Measurements from ENCODE around the gene MAD1L1. TPM values are rescaled to one million over a fixed set of nuclear protein-coding genes. Genes with fewer than 3 reads are reported as not detected.

Gene MAD1L1
- total and polyA plus RNA-seq, 2 of the 4 experiments (the other 2 are of a cell fraction): 29.0 to 40.9 TPM

- H4K5ac ChIP-seq (ENCODE audit: low read depth, low read length): no peak overlapping the region
- TF ChIP-seq, protein P1, sequence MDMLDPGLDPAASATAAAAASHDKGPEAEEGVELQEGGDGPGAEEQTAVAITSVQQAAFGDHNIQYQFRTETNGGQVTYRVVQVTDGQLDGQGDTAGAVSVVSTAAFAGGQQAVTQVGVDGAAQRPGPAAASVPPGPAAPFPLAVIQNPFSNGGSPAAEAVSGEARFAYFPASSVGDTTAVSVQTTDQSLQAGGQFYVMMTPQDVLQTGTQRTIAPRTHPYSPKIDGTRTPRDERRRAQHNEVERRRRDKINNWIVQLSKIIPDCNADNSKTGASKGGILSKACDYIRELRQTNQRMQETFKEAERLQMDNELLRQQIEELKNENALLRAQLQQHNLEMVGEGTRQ (IDR thresholded peaks at IDR 0.05; ENCODE audit: low read depth, low read length): no peak
- no peak for TF ChIP-seq CHD1 (IDR thresholded peaks at IDR 0.05; ENCODE audit: low read depth, low read length)
- no peak for TF ChIP-seq RFX5 (IDR thresholded peaks at IDR 0.05; ENCODE audit: low read depth, low read length)
- TF ChIP-seq, protein P2, sequence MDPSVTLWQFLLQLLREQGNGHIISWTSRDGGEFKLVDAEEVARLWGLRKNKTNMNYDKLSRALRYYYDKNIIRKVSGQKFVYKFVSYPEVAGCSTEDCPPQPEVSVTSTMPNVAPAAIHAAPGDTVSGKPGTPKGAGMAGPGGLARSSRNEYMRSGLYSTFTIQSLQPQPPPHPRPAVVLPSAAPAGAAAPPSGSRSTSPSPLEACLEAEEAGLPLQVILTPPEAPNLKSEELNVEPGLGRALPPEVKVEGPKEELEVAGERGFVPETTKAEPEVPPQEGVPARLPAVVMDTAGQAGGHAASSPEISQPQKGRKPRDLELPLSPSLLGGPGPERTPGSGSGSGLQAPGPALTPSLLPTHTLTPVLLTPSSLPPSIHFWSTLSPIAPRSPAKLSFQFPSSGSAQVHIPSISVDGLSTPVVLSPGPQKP (IDR thresholded peaks at IDR 0.05; ENCODE audit: borderline replicate concordance, low read depth, low read length): no peak
- TF ChIP-seq RCOR1 (IDR thresholded peaks at IDR 0.05; ENCODE audit: insufficient replicate concordance, low read length): no peak
- TF ChIP-seq BHLHE40 (IDR thresholded peaks at IDR 0.05; ENCODE audit: low read depth, low read length): no peak
- no peak for TF ChIP-seq MAZ (IDR thresholded peaks at IDR 0.05; ENCODE audit: borderline replicate concordance, low read depth, low read length)
- no peak for TF ChIP-seq POLR2A (IDR thresholded peaks at IDR 0.05; ENCODE audit: low read depth, low read length)
- TF ChIP-seq SMC3 (IDR thresholded peaks at IDR 0.05; ENCODE audit: low read depth, low read length): no peak
- TF ChIP-seq CEBPB (IDR thresholded peaks at IDR 0.05; ENCODE audit: low read depth, low read length): no peak
- no peak for TF ChIP-seq FOS (IDR thresholded peaks at IDR 0.05; ENCODE audit: low read depth, low read length)
- TF ChIP-seq MXI1 (IDR thresholded peaks at IDR 0.05; ENCODE audit: borderline replicate concordance, low read depth, low read length): no peak
- TF ChIP-seq NFE2L2 (IDR thresholded peaks at IDR 0.05; ENCODE audit: low read depth, low read length): no peak
- no peak for TF ChIP-seq CTCF (conservative IDR thresholded peaks at IDR 0.05; ENCODE audit: low read depth, low read length)
- TF ChIP-seq MAFK (IDR thresholded peaks at IDR 0.05; ENCODE audit: low read depth, low read length): no peak
- in situ Hi-C loops (cut with MboI; ENCODE audit: low sequenced_read_pairs): no loop called here
- no peak overlapping the region for H2BK5ac ChIP-seq (ENCODE audit: low read depth, low read length, poor library complexity, severe bottlenecking)
- no peak overlapping the region for H3K4me2 ChIP-seq (ENCODE audit: low read depth, low read length)
- H3K18ac ChIP-seq (ENCODE audit: low read depth, low read length): no peak overlapping the region
- no peaks in the 10 kb centered on the region for H3K9me1 ChIP-seq (ENCODE audit: insufficient read depth, low read length)
- no peaks in the 10 kb centered on the region for H4K20me1 ChIP-seq (ENCODE audit: insufficient read depth, low read length)
- ATAC-seq (ENCODE audit: low read depth): no peak
- H3K27ac ChIP-seq (ENCODE audit: insufficient read depth, low read length): no peak overlapping the region
- 0 out of 4 replicates have a peak, but pooled peaks cover 0 to 2% of the 10 kb centered on the region in 2 experiments for H3K79me1 ChIP-seq (ENCODE audit: low read depth in 1 of 2, low read length in 2 of 2)
- no peak overlapping the region for H2BK120ac ChIP-seq (ENCODE audit: low read depth, low read length)
- no peak overlapping the region for H4K91ac ChIP-seq (ENCODE audit: insufficient read depth, low read depth, low read length)
- H2BK15ac ChIP-seq (ENCODE audit: low read depth, low read length): no peak overlapping the region
- H3K23ac ChIP-seq (ENCODE audit: low read depth, low read length): no peak overlapping the region
- dilution Hi-C loops (cut with HindIII; ENCODE audit: low sequenced_read_pairs, unreplicated experiment): no loop called here
- H3K4me3 ChIP-seq (ENCODE audit: insufficient read depth, low read depth, low read length): no peak overlapping the region
- H3K4ac ChIP-seq (ENCODE audit: low read depth, low read length): no peak overlapping the region
- ChIA-PET CTCF (no interaction called here), POLR2A (ENCODE audit: unreplicated experiment) (no interaction called here)
- no peak overlapping the region for H4K8ac ChIP-seq (ENCODE audit: low read depth in 2 of 2, low read length in 2 of 2)
- H2BK20ac ChIP-seq (ENCODE audit: low read depth, low read length): no peak overlapping the region
- H3K36me3 ChIP-seq (ENCODE audit: control insufficient read depth, insufficient read depth, low read length): peaks cover 10% of the 10 kb centered on the region
- H2AFZ ChIP-seq (replicated peaks; ENCODE audit: low read length, poor library complexity): peak overlapping the region; percentile 9
- peaks cover 3% of the 10 kb centered on the region; the same call in 1 of the 2 replicates for H3K9me3 ChIP-seq (ENCODE audit: control insufficient read depth, insufficient read depth, low read length)
- no peak overlapping the region for H3K14ac ChIP-seq (replicated peaks; ENCODE audit: low read depth, low read length)
- intact Hi-C loops (cut with micrococcal nuclease): no loop called here
- no peak overlapping the region for H3K56ac ChIP-seq (ENCODE audit: extremely low read depth, insufficient read depth, low read length)
- DNase-seq: no peak
- no peak overlapping the region for H2AK9ac ChIP-seq (replicated peaks; ENCODE audit: low read depth, low read length, poor library complexity)
- BruUV-seq (replicated peaks): no TSS peak
- WGBS, 2 experiments (ENCODE audit: extremely low coverage in 2 of 2, insufficient read length in 1 of 2): 89% methylated on average over 9 of the region's 33 CpGs; no CpG with 5 or more reads in 1 of the 2 experiments
- H2AK5ac ChIP-seq (ENCODE audit: low read depth, low read length): no peak overlapping the region
- H3K27me3 ChIP-seq (ENCODE audit: control insufficient read depth, insufficient read depth, low read length): no peaks in the 10 kb centered on the region
- no peak overlapping the region for H3K9ac ChIP-seq (ENCODE audit: low read depth, low read length)
- H3K4me1 ChIP-seq (ENCODE audit: control insufficient read depth, insufficient read depth, low read length): no peaks in the 10 kb centered on the region
Observed at GRCh38 chr7:1973321-1974251, 259.2 kb downstream of the MAD1L1 start.
